T-helper 17 cell (primary cell): ENCODE data around the gene LRRC32. TPM values are rescaled to one million over a fixed set of nuclear protein-coding genes. Genes with fewer than 3 reads are reported as not detected.
A peak's percentile ranks its signal among the peaks of the same experiment; 100 is the strongest.
"Not testable (repeated sequence)": the region's sequence is repeated elsewhere in the genome, so short reads cannot be mapped to it uniquely, and the experiment has no call there.

ENCODE experiments used
- ATAC-seq: fragments of 150-1000 bp; cut with Tn5 transposase; 2 replicates; pipeline ENCODE4 v1.10.0; 2021; ENCODE audit warnings: mild to moderate bottlenecking, moderate library complexity
- DNase-seq, 3 donors: peaks; one replicate each; pipeline versions ENCODE4 v3.0.0 to v3.0.0-alpha.2; 2020 to 2021
- H3K9me3 ChIP-seq: one replicate; pipeline ENCODE4 v1.7.0; 2013; ENCODE audit warnings: low read length, mild to moderate bottlenecking; ENCODE audit not compliant: control insufficient read depth, poor library complexity, severe bottlenecking
- H3K27ac Mint-ChIP-seq: one replicate; pipeline ENCODE4 v1.8.0; 2022; ENCODE audit warnings: mild to moderate bottlenecking, moderate library complexity, mixed read lengths
- H3K27me3 Mint-ChIP-seq: one replicate; pipeline ENCODE4 v1.8.0; 2022; ENCODE audit warnings: mixed read lengths
- H3K36me3 Mint-ChIP-seq: one replicate; pipeline ENCODE4 v1.8.0; 2022; ENCODE audit warnings: low read depth, mixed read lengths
- H3K4me1 Mint-ChIP-seq: one replicate; pipeline ENCODE4 v1.8.0; 2022; ENCODE audit warnings: mild to moderate bottlenecking, mixed read lengths
- H3K4me3 Mint-ChIP-seq: one replicate; pipeline ENCODE4 v1.8.0; 2022; ENCODE audit warnings: mild to moderate bottlenecking, moderate library complexity, mixed read lengths
- total RNA-seq, 4 donors: library from RNA in 2 of 4; stranded (reverse) in 2 of 4; gene quantifications; one replicate each; pipeline ENCODE4 v1.2.3 and lab custom pipeline; 2022 to 2026

The LRRC32 gene
- total RNA-seq, 2 donors from 2014 or later, result 3.2 to 11.5 TPM

DNA sequence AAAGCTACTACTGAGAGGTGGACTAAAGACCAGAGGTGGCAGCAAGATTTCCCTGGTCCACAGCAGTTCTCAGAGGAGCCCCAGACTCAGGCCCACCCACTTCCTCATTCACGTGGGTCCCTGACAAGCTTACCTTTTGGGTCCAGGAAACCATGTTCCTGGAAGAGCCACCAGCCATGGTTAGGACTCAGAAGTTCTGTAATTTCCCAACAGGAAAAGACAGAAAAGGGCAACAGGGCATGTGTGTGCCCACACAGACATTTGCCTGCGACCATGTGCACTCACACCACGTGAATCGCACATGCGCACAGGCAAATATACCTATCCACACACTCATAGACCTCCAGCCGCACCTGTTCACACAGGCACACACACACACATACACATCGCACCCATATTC, 42.9 kb downstream of the LRRC32 start:
- Mint-ChIP-seq H3K4me3 (no peak overlapping the region), H3K27ac (no peak overlapping the region), H3K36me3 (no peaks in the 10 kb centered on the region), H3K4me1 (peaks cover 23% of the 10 kb centered on the region), H3K27me3 (peaks cover 7% of the 10 kb centered on the region)
- H3K9me3 ChIP-seq, result no peaks in the 10 kb centered on the region
- no peak for ATAC-seq
- DNase-seq, result no peak

GRCh38 chr11:76626921-76627401, 43.6 kb downstream of the LRRC32 start:
- no peak for DNase-seq
- H3K9me3 ChIP-seq, result no peaks in the 10 kb centered on the region
- Mint-ChIP-seq H3K27me3 (peaks cover 7% of the 10 kb centered on the region), H3K4me3 (no peak overlapping the region), H3K36me3 (no peaks in the 10 kb centered on the region), H3K27ac (no peak overlapping the region), H3K4me1 (peaks cover 23% of the 10 kb centered on the region)
- ATAC-seq, result peak; percentile 55

DNA sequence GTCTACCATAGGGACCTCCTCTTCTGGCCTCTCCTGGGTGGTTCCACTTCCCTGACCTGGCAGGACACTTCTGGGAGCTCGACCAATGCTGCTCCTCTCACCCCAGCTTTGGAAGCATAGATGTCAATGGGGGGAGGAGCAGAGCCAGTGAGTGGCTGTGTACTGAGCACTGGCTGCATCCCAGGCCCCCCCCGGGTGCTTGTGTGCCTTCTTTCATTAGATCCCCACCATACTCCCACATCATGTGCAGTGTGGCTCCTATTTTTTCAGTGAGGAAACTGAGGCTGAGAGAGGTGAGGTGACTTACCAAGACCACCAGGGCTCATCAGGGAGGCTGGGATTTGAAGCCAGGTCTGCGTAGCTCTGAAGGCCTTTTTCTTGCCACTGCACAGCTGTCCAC, 44.3 kb downstream of the LRRC32 start:
- Mint-ChIP-seq H3K27ac (no peak overlapping the region), H3K27me3 (peaks cover 7% of the 10 kb centered on the region), H3K36me3 (no peaks in the 10 kb centered on the region), H3K4me3 (no peak overlapping the region), H3K4me1 (peaks cover 23% of the 10 kb centered on the region)
- DNase-seq (no peak), ATAC-seq (no peak)
- no peaks in the 10 kb centered on the region for H3K9me3 ChIP-seq

GRCh38 chr11:76625472-76626186, 44.9 kb downstream of the LRRC32 start:
- Mint-ChIP-seq H3K27me3 (peaks cover 7% of the 10 kb centered on the region), H3K4me3 (no peak overlapping the region), H3K27ac (no peak overlapping the region), H3K4me1 (peaks cover 22% of the 10 kb centered on the region), H3K36me3 (no peaks in the 10 kb centered on the region)
- H3K9me3 ChIP-seq, result no peaks in the 10 kb centered on the region
- DNase-seq (no peak), ATAC-seq (no peak)

DNA sequence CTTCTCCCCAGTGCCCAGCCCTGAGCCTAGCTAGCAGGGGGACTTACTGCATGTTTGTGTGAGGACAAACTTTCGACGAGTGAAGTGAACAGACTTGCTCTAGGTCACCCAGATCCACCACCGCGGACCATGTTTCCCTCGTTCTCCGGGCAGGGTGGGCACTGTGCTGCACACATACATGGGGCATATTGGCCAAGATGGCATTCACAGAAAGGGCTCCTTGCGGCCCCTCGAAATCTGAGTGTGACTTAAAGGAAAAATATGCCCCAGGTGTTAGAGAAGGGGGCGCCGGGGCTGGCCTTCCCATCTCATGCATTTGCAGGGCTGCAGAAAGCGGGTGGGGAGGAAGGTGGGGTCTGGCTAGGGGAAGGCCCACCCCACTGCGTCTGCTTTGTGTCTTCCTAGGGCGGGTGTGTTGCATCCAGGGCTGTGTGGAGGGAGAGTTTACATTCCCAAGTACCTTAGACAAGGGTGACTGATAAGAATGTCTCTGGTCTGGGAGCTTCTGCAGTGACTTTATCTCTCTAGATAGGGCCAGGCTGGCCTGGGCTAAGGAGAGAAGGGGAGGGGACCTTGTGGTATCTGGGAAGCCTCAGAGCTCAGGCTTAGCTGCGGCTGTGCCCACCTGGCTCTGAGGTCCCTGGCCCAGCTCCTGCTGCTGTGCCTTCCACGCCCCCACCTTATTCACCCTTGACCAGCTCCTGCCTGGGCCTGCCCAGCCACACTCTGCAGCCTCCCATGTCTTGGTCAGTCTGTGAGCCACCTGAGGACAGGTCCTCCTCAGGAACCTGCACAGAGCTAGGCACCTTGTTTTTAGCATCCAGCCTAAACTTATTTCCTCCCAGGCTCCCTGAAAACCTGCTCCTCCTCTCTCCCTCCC, 45.8 kb downstream of the LRRC32 start:
- H3K4me3 Mint-ChIP-seq, result no peak overlapping the region
- H3K36me3 Mint-ChIP-seq, result no peaks in the 10 kb centered on the region
- H3K4me1 Mint-ChIP-seq, result peaks cover 14% of the 10 kb centered on the region
- DNase-seq (no peak), ATAC-seq (no peak)
- peaks cover 7% of the 10 kb centered on the region for H3K27me3 Mint-ChIP-seq
- no peaks in the 10 kb centered on the region for H3K9me3 ChIP-seq
- no peak overlapping the region for H3K27ac Mint-ChIP-seq

- no peak overlapping the region for H3K4me3 Mint-ChIP-seq
- H3K27me3 Mint-ChIP-seq, result peaks cover 7% of the 10 kb centered on the region
- no peaks in the 10 kb centered on the region for H3K9me3 ChIP-seq
- no peak overlapping the region for H3K27ac Mint-ChIP-seq
- ATAC-seq, result no peak
- H3K4me1 Mint-ChIP-seq, result peaks cover 10% of the 10 kb centered on the region
- no peak for DNase-seq
- no peaks in the 10 kb centered on the region for H3K36me3 Mint-ChIP-seq
Observed at GRCh38 chr11:76623884-76624419, 46.6 kb downstream of the LRRC32 start.

DNA sequence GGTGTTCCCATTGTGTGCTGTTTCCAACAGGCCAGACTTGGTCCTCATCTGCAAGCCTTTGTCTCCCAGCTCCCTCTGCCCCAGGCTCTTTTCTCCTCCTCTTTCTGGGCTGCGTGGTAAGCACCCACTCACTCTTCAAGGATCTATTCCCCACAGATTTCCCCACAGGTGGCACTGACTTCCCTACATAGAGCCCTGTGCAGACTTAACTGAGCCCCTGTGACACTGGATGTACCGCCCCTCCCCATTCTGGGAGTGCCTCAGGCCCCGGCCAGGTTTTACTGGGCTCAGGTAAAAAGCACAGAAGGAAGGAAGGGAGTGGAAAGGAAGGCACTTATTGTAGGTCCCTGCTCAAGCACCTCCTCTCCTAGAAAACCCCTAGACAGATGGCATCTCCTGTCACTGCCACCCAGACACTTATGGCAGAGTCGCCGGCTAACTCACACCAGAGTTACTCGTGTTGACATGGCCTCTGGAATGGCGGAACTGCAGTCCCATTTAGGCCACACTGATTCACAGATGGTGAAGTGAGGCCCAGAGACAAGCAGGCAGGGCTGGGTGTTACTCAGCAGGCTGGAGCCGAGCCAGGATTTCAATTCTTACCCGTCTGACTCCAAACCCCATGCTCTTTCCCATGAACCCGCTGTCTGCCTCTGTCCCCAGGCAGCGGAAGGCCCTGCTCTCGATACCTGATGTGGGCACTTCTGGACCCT, 47.2 kb downstream of the LRRC32 start:
- H3K27me3 Mint-ChIP-seq, result peaks cover 7% of the 10 kb centered on the region
- H3K4me3 Mint-ChIP-seq, result no peak overlapping the region
- H3K36me3 Mint-ChIP-seq, result no peaks in the 10 kb centered on the region
- no peaks in the 10 kb centered on the region for H3K9me3 ChIP-seq
- peaks cover 10% of the 10 kb centered on the region for H3K4me1 Mint-ChIP-seq
- DNase-seq (no peak), ATAC-seq (no peak)
- no peak overlapping the region for H3K27ac Mint-ChIP-seq

GRCh38 chr11:76622493-76623094, 48.0 kb downstream of the LRRC32 start:
- H3K9me3 ChIP-seq, result no peaks in the 10 kb centered on the region
- peaks cover 12% of the 10 kb centered on the region for H3K27me3 Mint-ChIP-seq
- H3K27ac Mint-ChIP-seq, result no peak overlapping the region
- H3K4me1 Mint-ChIP-seq, result peaks cover 8% of the 10 kb centered on the region
- DNase-seq (no peak), ATAC-seq (no peak)
- no peaks in the 10 kb centered on the region for H3K36me3 Mint-ChIP-seq
- H3K4me3 Mint-ChIP-seq, result no peak overlapping the region

DNA sequence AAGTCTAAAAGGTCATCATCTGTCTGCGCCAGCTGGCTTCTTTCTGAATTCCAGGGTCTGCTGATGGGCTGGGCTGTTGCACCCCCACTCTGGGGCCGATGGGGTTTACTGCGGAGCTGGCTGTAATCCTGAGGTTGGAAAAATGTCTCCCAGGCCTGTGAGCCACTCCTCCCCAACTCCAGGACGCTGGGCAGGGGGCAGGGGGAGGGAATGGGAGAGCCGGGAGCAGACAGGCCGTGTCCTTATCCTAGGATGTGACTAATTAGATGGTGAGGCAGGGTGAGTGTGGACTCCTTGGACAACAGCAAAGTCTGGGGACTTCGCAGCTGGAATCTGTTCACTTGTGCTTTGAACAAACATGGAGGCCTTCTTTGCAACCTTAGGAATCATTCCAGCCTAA, 48.7 kb downstream of the LRRC32 start:
- DNase-seq, result no peak
- Mint-ChIP-seq H3K36me3 (no peaks in the 10 kb centered on the region), H3K4me3 (no peak overlapping the region), H3K27me3 (peaks cover 19% of the 10 kb centered on the region), H3K27ac (no peak overlapping the region), H3K4me1 (peaks cover 2% of the 10 kb centered on the region)
- no peaks in the 10 kb centered on the region for H3K9me3 ChIP-seq
- no peak for ATAC-seq

GRCh38 chr11:76621466-76621865, 49.1 kb downstream of the LRRC32 start:
- H3K36me3 Mint-ChIP-seq, result no peaks in the 10 kb centered on the region
- no peaks in the 10 kb centered on the region for H3K4me1 Mint-ChIP-seq
- H3K27me3 Mint-ChIP-seq, result peaks cover 23% of the 10 kb centered on the region
- H3K27ac Mint-ChIP-seq, result no peak overlapping the region
- DNase-seq, result no peak
- no peak for ATAC-seq
- no peak overlapping the region for H3K4me3 Mint-ChIP-seq
- H3K9me3 ChIP-seq, result no peaks in the 10 kb centered on the region

DNA sequence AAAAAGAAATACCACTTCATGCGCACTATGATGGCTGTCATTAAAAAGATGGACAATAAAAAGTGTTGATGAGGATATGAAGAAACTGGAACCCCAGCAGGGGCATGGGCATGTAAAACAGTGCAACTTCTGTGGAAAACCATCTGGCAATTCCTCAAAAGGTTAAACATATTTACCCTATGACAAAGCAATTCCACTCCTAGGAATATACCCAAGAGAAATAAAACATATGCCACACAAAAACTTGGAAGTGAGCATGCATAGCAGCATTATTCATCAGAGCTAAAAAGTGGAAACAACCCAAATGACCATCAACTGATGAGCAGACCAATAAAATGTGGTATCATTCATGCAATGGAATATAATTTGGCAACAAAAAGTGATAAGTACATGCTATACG, 50.1 kb downstream of the LRRC32 start:
- Mint-ChIP-seq H3K4me1 (no peaks in the 10 kb centered on the region), H3K27ac (no peak overlapping the region), H3K36me3 (no peaks in the 10 kb centered on the region), H3K4me3 (no peak overlapping the region), H3K27me3 (peaks cover 33% of the 10 kb centered on the region)
- ATAC-seq, result no peak
- H3K9me3 ChIP-seq, result no peaks in the 10 kb centered on the region
- no peak for DNase-seq

GRCh38 chr11:76619801-76620200, 50.7 kb downstream of the LRRC32 start:
- not testable (repeated sequence) for DNase-seq, H3K4me1 Mint-ChIP-seq, H3K27ac Mint-ChIP-seq, ATAC-seq, H3K36me3 Mint-ChIP-seq, H3K4me3 Mint-ChIP-seq, H3K9me3 ChIP-seq
- peaks cover 34% of the 10 kb centered on the region for H3K27me3 Mint-ChIP-seq
